ENCODE results near the gene PCDHB7.
"Not testable (repeated sequence)": the region's sequence is repeated elsewhere in the genome, so short reads cannot be mapped to it uniquely, and the experiment has no call there.

The PCDHB7 gene

GRCh38 chr5:141180313-141180712, 7.9 kb downstream of the PCDHB7 start:
- DNase-seq (ENCODE audit: low spot score): no peak

DNA sequence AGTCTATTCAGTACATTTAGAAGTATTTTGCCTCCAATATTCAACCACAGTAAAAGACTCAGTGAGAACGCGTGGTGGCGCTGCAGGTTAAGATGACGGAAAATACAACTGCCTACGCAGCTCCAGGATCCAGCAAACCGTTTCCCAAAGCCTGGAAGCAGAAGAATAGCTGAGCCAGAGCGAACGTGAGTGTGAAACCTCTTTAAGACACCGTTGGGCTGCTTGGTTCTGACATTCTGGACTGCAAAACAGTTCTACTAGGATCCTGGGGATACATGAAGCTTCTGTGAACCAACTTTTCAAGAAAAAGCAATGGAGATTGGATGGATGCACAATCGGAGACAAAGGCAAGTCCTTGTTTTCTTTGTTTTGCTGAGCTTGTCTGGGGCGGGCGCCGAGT, 9.8 kb downstream of the PCDHB7 start, which contains the start of gene PCDHB16:
PCDHB16 (plus strand) TSS at position 140 of the 400 bp plus-strand sequence; CDS start at position 313, 173 bp downstream.
- DNase-seq (ENCODE audit: low spot score): peak; percentile 64

GRCh38 chr5:141184117-141184855, 11.8 kb downstream of the PCDHB7 start:
- DNase-seq (ENCODE audit: low spot score): not testable (repeated sequence)

GRCh38 chr5:141186897-141187512, 14.6 kb downstream of the PCDHB7 start, which contains the start of gene PCDHB9:
Gene PCDHB9 (plus strand): TSS chr5:141187161. CDS start chr5:141187319, 158 bp downstream.
- no peak for DNase-seq (ENCODE audit: low spot score)

DNA sequence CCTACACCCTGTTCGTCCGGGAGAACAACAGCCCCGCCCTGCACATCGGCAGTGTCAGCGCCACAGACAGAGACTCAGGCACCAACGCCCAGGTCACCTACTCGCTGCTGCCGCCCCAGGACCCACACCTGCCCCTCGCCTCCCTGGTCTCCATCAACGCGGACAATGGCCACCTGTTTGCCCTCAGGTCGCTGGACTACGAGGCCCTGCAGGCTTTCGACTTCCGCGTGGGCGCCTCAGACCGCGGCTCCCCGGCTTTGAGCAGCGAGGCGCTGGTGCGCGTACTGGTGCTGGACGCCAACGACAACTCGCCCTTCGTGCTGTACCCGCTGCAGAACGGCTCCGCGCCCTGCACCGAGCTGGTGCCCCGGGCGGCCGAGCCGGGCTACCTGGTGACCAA, 16.2 kb downstream of the PCDHB7 start:
- DNase-seq (ENCODE audit: low spot score): not testable (repeated sequence)

- not testable (repeated sequence) for DNase-seq (ENCODE audit: low spot score)
These were observed 16.7 kb downstream of the PCDHB7 start for GRCh38 chr5:141189131-141189530.

- peak; percentile 66 for DNase-seq (ENCODE audit: low spot score)
These were observed 19.8 kb downstream of the PCDHB7 start, which contains the start of gene PCDHB10 for GRCh38 chr5:141192110-141192725. Gene PCDHB10 (plus strand): TSS chr5:141192353. CDS start chr5:141192553, 200 bp downstream.

DNA sequence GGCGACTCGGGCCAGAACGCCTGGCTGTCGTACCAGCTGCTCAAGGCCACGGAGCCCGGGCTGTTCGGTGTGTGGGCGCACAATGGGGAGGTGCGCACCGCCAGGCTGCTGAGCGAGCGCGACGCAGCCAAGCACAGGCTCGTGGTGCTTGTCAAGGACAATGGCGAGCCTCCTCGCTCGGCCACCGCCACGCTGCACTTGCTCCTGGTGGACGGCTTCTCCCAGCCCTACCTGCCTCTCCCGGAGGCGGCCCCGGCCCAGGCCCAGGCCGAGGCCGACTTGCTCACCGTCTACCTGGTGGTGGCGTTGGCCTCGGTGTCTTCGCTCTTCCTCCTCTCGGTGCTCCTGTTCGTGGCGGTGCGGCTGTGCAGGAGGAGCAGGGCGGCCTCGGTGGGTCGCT, 21.9 kb downstream of the PCDHB7 start:
- not testable (repeated sequence) for DNase-seq (ENCODE audit: low spot score)

GRCh38 chr5:141196363-141196762, 23.9 kb downstream of the PCDHB7 start:
- no peak for DNase-seq (ENCODE audit: low spot score)

DNA sequence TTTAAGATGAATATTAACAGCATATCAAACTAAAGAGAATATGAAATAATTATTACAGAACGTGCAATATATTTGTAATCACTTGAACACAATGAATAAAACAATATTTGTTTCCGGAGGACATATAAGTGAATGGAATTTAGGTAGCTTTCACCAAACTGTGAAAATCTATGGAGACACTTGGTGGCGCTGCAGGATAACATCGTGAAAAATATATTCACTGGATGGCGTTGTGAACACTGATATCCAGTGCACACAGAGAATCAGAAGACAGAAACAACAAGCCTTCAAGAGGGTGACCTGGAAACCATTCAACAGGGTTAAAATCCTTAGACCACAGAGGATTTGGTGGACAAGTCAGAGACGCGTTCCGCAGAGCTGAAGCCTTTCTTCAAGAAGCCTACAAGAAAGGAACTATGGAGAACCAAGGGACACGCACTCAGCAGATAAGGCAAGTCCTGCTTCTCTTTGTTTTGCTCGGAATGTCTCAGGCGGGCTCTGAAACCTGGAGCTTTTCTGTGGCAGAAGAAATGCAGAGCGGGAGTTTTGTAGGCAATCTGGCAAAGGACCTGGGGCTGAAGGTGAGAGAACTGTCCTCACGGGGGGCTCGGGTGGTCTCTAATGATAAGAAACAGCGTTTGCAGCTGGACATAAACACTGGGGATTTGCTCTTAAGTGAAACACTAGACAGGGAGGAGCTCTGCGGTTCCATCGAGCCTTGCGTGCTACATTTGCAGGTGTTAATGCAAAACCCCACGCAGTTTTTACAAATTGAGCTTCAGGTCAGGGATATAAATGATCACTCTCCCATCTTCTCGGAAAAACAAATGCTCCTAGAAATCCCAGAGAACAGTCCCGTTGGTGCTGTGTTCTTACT, 27.2 kb downstream of the PCDHB7 start, which contains the start of gene PCDHB11:
PCDHB11 (plus strand) TSS at position 269 of the 877 bp plus-strand sequence; CDS start at position 417, 148 bp downstream.
- DNase-seq (ENCODE audit: low spot score): no peak

- DNase-seq (ENCODE audit: low spot score): not testable (repeated sequence)
These were observed 28.7 kb downstream of the PCDHB7 start for GRCh38 chr5:141201126-141201525.

- DNase-seq (ENCODE audit: low spot score): not testable (repeated sequence)
These were observed 29.2 kb downstream of the PCDHB7 start for GRCh38 chr5:141201646-141202045.

- DNase-seq (ENCODE audit: low spot score): no peak
These were observed 36.0 kb downstream of the PCDHB7 start, which contains the start of gene PCDHB12 for GRCh38 chr5:141208478-141208877. Gene PCDHB12 (plus strand): TSS chr5:141208719. CDS start chr5:141208908, 189 bp downstream.

- DNase-seq (ENCODE audit: low spot score): not testable (repeated sequence)
These were observed 37.8 kb downstream of the PCDHB7 start for GRCh38 chr5:141210281-141210680.

DNA sequence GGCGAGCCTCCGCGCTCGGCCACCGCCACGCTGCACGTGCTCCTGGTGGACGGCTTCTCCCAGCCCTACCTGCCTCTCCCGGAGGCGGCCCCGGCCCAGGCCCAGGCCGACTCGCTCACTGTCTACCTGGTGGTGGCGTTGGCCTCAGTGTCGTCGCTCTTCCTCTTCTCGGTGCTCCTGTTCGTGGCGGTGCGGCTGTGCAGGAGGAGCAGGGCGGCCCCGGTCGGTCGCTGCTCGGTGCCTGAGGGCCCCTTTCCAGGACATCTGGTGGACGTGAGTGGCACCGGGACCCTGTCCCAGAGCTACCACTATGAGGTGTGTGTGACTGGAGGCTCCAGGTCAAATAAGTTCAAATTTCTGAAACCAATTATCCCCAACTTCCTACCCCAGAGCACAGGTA, 38.4 kb downstream of the PCDHB7 start:
- not testable (repeated sequence) for DNase-seq (ENCODE audit: low spot score)

DNA sequence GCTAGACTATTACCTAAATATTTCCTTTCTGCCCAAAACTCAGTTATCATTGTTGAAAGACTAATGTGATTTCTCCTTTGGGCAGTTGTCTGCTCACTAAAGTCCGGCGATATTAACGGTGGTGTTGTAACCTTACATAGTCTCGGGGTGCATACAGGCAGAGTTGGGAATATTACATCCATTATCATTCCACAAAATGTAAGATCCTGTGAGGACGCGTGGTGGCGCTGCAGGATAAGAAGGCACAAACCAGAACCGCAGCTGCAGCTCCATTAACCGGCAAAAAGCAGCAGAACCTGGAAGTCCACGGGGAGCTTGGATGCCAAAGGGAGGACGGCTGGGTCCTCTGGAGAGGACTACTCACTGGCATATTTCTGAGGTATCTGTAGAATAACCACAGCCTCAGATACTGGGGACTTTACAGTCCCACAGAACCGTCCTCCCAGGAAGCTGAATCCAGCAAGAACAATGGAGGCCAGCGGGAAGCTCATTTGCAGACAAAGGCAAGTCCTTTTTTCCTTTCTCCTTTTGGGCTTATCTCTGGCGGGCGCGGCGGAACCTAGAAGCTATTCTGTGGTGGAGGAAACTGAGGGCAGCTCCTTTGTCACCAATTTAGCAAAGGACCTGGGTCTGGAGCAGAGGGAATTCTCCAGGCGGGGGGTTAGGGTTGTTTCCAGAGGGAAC, 41.4 kb downstream of the PCDHB7 start, which contains the start of gene PCDHB13:
PCDHB13 (plus strand) TSS at position 264 of the 684 bp plus-strand sequence; CDS start at position 469, 205 bp downstream.
- not testable (repeated sequence) for DNase-seq (ENCODE audit: low spot score)

DNA sequence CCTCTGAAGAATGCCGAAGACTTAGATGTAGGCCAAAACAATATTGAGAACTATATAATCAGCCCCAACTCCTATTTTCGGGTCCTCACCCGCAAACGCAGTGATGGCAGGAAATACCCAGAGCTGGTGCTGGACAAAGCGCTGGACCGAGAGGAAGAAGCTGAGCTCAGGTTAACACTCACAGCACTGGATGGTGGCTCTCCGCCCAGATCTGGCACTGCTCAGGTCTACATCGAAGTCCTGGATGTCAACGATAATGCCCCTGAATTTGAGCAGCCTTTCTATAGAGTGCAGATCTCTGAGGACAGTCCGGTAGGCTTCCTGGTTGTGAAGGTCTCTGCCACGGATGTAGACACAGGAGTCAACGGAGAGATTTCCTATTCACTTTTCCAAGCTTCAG, 42.1 kb downstream of the PCDHB7 start:
- not testable (repeated sequence) for DNase-seq (ENCODE audit: low spot score)

DNA sequence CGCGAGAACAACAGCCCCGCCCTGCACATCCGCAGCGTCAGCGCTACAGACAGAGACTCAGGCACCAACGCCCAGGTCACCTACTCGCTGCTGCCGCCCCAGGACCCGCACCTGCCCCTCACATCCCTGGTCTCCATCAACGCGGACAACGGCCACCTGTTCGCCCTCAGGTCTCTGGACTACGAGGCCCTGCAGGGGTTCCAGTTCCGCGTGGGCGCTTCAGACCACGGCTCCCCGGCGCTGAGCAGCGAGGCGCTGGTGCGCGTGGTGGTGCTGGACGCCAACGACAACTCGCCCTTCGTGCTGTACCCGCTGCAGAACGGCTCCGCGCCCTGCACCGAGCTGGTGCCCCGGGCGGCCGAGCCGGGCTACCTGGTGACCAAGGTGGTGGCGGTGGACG, 43.1 kb downstream of the PCDHB7 start:
- not testable (repeated sequence) for DNase-seq (ENCODE audit: low spot score)

DNA sequence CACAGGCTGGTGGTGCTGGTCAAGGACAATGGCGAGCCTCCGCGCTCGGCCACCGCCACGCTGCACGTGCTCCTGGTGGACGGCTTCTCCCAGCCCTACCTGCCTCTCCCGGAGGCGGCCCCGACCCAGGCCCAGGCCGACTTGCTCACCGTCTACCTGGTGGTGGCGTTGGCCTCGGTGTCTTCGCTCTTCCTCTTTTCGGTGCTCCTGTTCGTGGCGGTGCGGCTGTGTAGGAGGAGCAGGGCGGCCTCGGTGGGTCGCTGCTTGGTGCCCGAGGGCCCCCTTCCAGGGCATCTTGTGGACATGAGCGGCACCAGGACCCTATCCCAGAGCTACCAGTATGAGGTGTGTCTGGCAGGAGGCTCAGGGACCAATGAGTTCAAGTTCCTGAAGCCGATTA, 43.6 kb downstream of the PCDHB7 start:
- DNase-seq (ENCODE audit: low spot score): not testable (repeated sequence)

DNA sequence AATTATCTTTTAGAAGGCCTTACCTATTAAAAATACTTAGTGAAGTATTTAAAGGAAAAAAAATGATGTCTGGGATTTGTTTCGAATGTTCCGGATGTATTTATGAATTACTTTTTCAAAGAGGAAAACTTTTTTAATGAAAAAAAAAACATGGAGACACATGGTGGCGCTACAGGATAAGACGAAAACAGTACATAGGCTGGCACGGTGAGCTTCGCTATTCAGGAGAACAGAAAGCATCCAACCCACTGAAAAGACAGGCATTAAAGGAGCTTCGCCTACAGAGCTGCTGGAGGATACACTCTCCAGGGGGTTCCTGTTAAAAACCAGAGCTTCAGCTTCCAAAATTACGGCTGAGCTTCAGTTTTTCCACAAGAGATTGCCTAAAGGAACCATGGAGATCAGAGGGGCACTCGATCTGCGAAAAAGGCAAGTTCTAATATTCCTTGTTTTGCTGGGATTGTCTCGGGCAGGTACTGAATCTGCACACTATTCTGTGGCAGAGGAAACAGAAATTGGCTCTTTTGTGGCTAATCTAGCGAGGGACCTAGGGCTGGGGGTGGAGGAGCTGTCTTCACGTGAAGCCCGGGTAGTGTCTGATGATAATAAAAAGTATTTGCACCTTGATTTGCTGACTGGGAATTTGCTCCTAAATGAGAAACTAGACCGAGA, 50.8 kb downstream of the PCDHB7 start, which contains the start of gene PCDHB14:
PCDHB14 (plus strand) TSS at position 232 of the 672 bp plus-strand sequence; CDS start at position 395, 163 bp downstream.
- no peak for DNase-seq (ENCODE audit: low spot score)
